ENCODE results near the gene PANX3. TPM values are rescaled to one million over a fixed set of nuclear protein-coding genes. Genes with fewer than 3 reads are reported as not detected.

The PANX3 gene
- total RNA-seq, 2 donors from 2014 or later = not detected

GRCh38 chr11:124640666-124641065, 29.4 kb downstream of the PANX3 start:
- peaks cover 0 to 5% of the 10 kb centered on the region in 2 donors for H3K36me3 Mint-ChIP-seq
- H3K27ac Mint-ChIP-seq = peak overlapping the region in 1 of 2 donors; percentile 30
- DNase-seq (ENCODE audit: low spot score in 2 of 2) (no peak), ATAC-seq (peak in 1 of 2 donors; percentile 53)
- H3K9me3 Mint-ChIP-seq = no peaks in the 10 kb centered on the region

GRCh38 chr11:124642628-124643027, 31.4 kb downstream of the PANX3 start:
- H3K36me3 Mint-ChIP-seq = peaks cover 0 to 5% of the 10 kb centered on the region in 2 donors
- DNase-seq (ENCODE audit: low spot score in 2 of 2) (no peak), ATAC-seq (no peak)
- H3K9me3 Mint-ChIP-seq = no peaks in the 10 kb centered on the region
- no peak overlapping the region for H3K27ac Mint-ChIP-seq

GRCh38 chr11:124643042-124643604, 31.9 kb downstream of the PANX3 start:
- Mint-ChIP-seq H3K27ac (peak overlapping the region in 1 of 2 donors; percentile 18), H3K36me3 (peaks cover 0 to 5% of the 10 kb centered on the region in 2 donors), H3K9me3 (no peaks in the 10 kb centered on the region)
- DNase-seq (ENCODE audit: low spot score in 2 of 2) = no peak
- no peak for ATAC-seq

GRCh38 chr11:124643605-124644425, 32.6 kb downstream of the PANX3 start:
- H3K9me3 Mint-ChIP-seq = no peaks in the 10 kb centered on the region
- no peak for ATAC-seq
- no peak overlapping the region for H3K27ac Mint-ChIP-seq

GRCh38 chr11:124644426-124645280, 33.4 kb downstream of the PANX3 start:
- Mint-ChIP-seq H3K27ac (no peak overlapping the region), H3K9me3 (no peaks in the 10 kb centered on the region), H3K36me3 (no peaks in the 10 kb centered on the region)
- DNase-seq (ENCODE audit: low spot score in 2 of 2) (no peak), ATAC-seq (peak; percentile 48 to 63)

More at GRCh38 chr11:124643605-124644425, 32.6 kb downstream of the PANX3 start:
- DNase-seq (ENCODE audit: low spot score in 2 of 2) = no peak
- peaks cover 0 to under 1% of the 10 kb centered on the region in 2 donors for H3K36me3 Mint-ChIP-seq

- no peak overlapping the region for H3K27ac Mint-ChIP-seq
- no peak for ATAC-seq
- H3K9me3 Mint-ChIP-seq = no peaks in the 10 kb centered on the region
- H3K36me3 Mint-ChIP-seq = no peaks in the 10 kb centered on the region
- no peak for DNase-seq (ENCODE audit: low spot score in 2 of 2)
These were observed 34.9 kb downstream of the PANX3 start for GRCh38 chr11:124646148-124646547.

- ATAC-seq = no peak
- Mint-ChIP-seq H3K36me3 (peaks cover 0 to 4% of the 10 kb centered on the region in 2 donors), H3K9me3 (no peaks in the 10 kb centered on the region), H3K27ac (no peak overlapping the region)
- DNase-seq (ENCODE audit: low spot score in 2 of 2) = no peak
These were observed 37.4 kb downstream of the PANX3 start for GRCh38 chr11:124648610-124649009.

GRCh38 chr11:124656774-124657630, 45.8 kb downstream of the PANX3 start:
- H3K27ac Mint-ChIP-seq = no peak overlapping the region
- H3K36me3 Mint-ChIP-seq = peaks cover 0 to 4% of the 10 kb centered on the region in 2 donors
- ATAC-seq (no peak), DNase-seq (ENCODE audit: low spot score in 2 of 2) (no peak)
- no peaks in the 10 kb centered on the region for H3K9me3 Mint-ChIP-seq

- Mint-ChIP-seq H3K9me3 (no peaks in the 10 kb centered on the region), H3K27ac (peak overlapping the region in 1 of 2 donors; percentile 42), H3K36me3 (peaks cover 0 to 4% of the 10 kb centered on the region in 2 donors)
- DNase-seq (ENCODE audit: low spot score in 2 of 2) = no peak
- ATAC-seq = no peak
These were observed 46.7 kb downstream of the PANX3 start for GRCh38 chr11:124657904-124658303.

GRCh38 chr11:124658501-124658900, 47.3 kb downstream of the PANX3 start:
- no peaks in the 10 kb centered on the region for H3K36me3 Mint-ChIP-seq
- DNase-seq (ENCODE audit: low spot score in 2 of 2) = no peak
- H3K9me3 Mint-ChIP-seq = no peaks in the 10 kb centered on the region
- ATAC-seq = no peak
- no peak overlapping the region for H3K27ac Mint-ChIP-seq

GRCh38 chr11:124658986-124659385, 47.8 kb downstream of the PANX3 start:
- no peak for ATAC-seq
- no peak overlapping the region for H3K27ac Mint-ChIP-seq
- DNase-seq (ENCODE audit: low spot score in 2 of 2) = no peak
- no peaks in the 10 kb centered on the region for H3K9me3 Mint-ChIP-seq
- H3K36me3 Mint-ChIP-seq = no peaks in the 10 kb centered on the region

- no peaks in the 10 kb centered on the region for H3K36me3 Mint-ChIP-seq
- ATAC-seq (no peak), DNase-seq (ENCODE audit: low spot score in 2 of 2) (no peak)
- peak overlapping the region in 1 of 2 donors; percentile 22 for H3K27ac Mint-ChIP-seq
- H3K9me3 Mint-ChIP-seq = no peaks in the 10 kb centered on the region
These were observed 50.3 kb downstream of the PANX3 start for GRCh38 chr11:124661553-124661952.

GRCh38 chr11:124662106-124662505, 50.9 kb downstream of the PANX3 start:
- ATAC-seq (no peak), DNase-seq (ENCODE audit: low spot score in 2 of 2) (no peak)
- no peaks in the 10 kb centered on the region for H3K36me3 Mint-ChIP-seq
- H3K27ac Mint-ChIP-seq = no peak overlapping the region
- no peaks in the 10 kb centered on the region for H3K9me3 Mint-ChIP-seq

GRCh38 chr11:124663861-124664260, 52.6 kb downstream of the PANX3 start:
- ATAC-seq (no peak), DNase-seq (ENCODE audit: low spot score in 2 of 2) (no peak)
- Mint-ChIP-seq H3K27ac (no peak overlapping the region), H3K36me3 (no peaks in the 10 kb centered on the region), H3K9me3 (no peaks in the 10 kb centered on the region)

GRCh38 chr11:124667601-124668000, 56.4 kb downstream of the PANX3 start:
- no peak overlapping the region for H3K27ac Mint-ChIP-seq
- ATAC-seq (no peak), DNase-seq (ENCODE audit: low spot score in 2 of 2) (no peak)
- H3K9me3 Mint-ChIP-seq = no peaks in the 10 kb centered on the region
- peaks cover 0 to 15% of the 10 kb centered on the region in 2 donors for H3K36me3 Mint-ChIP-seq

- Mint-ChIP-seq H3K36me3 (peaks cover 0 to 15% of the 10 kb centered on the region in 2 donors), H3K27ac (no peak overlapping the region), H3K9me3 (no peaks in the 10 kb centered on the region)
- DNase-seq (ENCODE audit: low spot score in 2 of 2) (peak in 1 of 2 donors; percentile 63), ATAC-seq (peak in 1 of 2 donors; percentile 26)
These were observed 58.0 kb downstream of the PANX3 start for GRCh38 chr11:124669193-124669592.
